GM23248 (cell line): ENCODE results near the gene UBALD2. TPM values are rescaled to one million over a fixed set of nuclear protein-coding genes. Genes with fewer than 3 reads are reported as not detected.
A peak's percentile ranks its signal among the peaks of the same experiment; 100 is the strongest.

ENCODE experiments used
- DNase-seq: peaks from one replicate; pipeline ENCODE4 v3.0.0-alpha.2; 2015
- H2AFZ ChIP-seq: fragments of 200-600 bp; sonication (generic); 2 replicates; pipeline ENCODE4 v1.6.1; 2016; ENCODE audit warnings: antibody characterized with exemption
- H3F3A ChIP-seq: fragments of 200-600 bp; sonication (generic); 2 replicates; pipeline ENCODE4 v1.6.1; 2016; ENCODE audit warnings: mild to moderate bottlenecking, antibody characterized with exemption, mixed run types; ENCODE audit not compliant: insufficient read depth
- H3K27ac ChIP-seq: fragments of 200-600 bp; sonication (generic); 2 replicates; pipeline ENCODE4 v1.5.1; 2016; ENCODE audit warnings: mild to moderate bottlenecking
- H3K27me3 ChIP-seq: fragments of 200-600 bp; sonication (generic); replicated peaks from 2 replicates; pipeline ENCODE4 v1.6.1; 2016; ENCODE audit warnings: mild to moderate bottlenecking; ENCODE audit not compliant: insufficient read depth
- H3K36me3 ChIP-seq: fragments of 200-600 bp; sonication (generic); 2 replicates; pipeline ENCODE4 v1.6.1; 2016; ENCODE audit warnings: low read depth, mild to moderate bottlenecking
- H3K4me1 ChIP-seq: fragments of 200-600 bp; sonication (generic); 2 replicates; pipeline ENCODE4 v1.6.1; 2016; ENCODE audit warnings: mild to moderate bottlenecking; ENCODE audit not compliant: insufficient read depth
- H3K4me2 ChIP-seq: fragments of 200-600 bp; sonication (generic); one replicate; pipeline ENCODE4 v1.6.1; 2016; ENCODE audit warnings: mild to moderate bottlenecking; ENCODE audit not compliant: unreplicated experiment
- H3K4me3 ChIP-seq: fragments of 200-600 bp; sonication (generic); 2 replicates; pipeline ENCODE4 v1.5.1; 2016; ENCODE audit warnings: mild to moderate bottlenecking
- H3K79me2 ChIP-seq: fragments of 200-600 bp; sonication (generic); 2 replicates; pipeline ENCODE4 v1.6.1; 2016; ENCODE audit warnings: mild to moderate bottlenecking; ENCODE audit not compliant: insufficient read depth
- H3K9ac ChIP-seq: fragments of 200-600 bp; sonication (generic); 2 replicates; pipeline ENCODE4 v1.6.1; 2016; ENCODE audit warnings: mild to moderate bottlenecking
- H3K9me2 ChIP-seq: fragments of 200-600 bp; sonication (generic); 2 replicates; pipeline ENCODE4 v1.6.1; 2016; ENCODE audit warnings: mixed run types, mild to moderate bottlenecking, moderate library complexity; ENCODE audit not compliant: insufficient read depth
- H3K9me3 ChIP-seq: fragments of 200-600 bp; sonication (generic); one replicate; pipeline ENCODE4 v1.6.1; 2017; ENCODE audit warnings: low read depth
- H4K20me1 ChIP-seq: fragments of 200-600 bp; sonication (generic); 2 replicates; pipeline ENCODE4 v1.6.0; 2016; ENCODE audit not compliant: insufficient read depth
- EZH2 ChIP-seq: fragments of 200-600 bp; sonication (generic); IDR thresholded peaks from 2 replicates; pipeline ENCODE4 v1.6.1; 2018; ENCODE audit warnings: antibody characterized with exemption, mild to moderate bottlenecking; ENCODE audit not compliant: insufficient read depth, poor library complexity, severe bottlenecking
- EZH2phosphoT487 ChIP-seq: fragments of 200-600 bp; sonication (generic); IDR thresholded peaks from 2 replicates; pipeline ENCODE4 v1.6.1; 2018; ENCODE audit warnings: antibody characterized with exemption, moderate library complexity, mild to moderate bottlenecking, low read depth; ENCODE audit not compliant: insufficient read depth
- WGBS, 2 experiments: methylation state at CpG; one replicate each; pipeline ENCODE4 v1.1.6; 2015 to 2017; ENCODE audit warnings: low lambda C conversion rate in 2 of 2, low coverage in 1 of 2; ENCODE audit errors: missing lambda C conversion rate in 2 of 2; 5-methylcytosine and 5-hydroxymethylcytosine counted together
- in situ Hi-C: fragments of 300-500 bp; cut with MboI; formaldehyde crosslinking; loops from 2 replicates; pipeline ENCODE4 v1.15.0; 2020
- polyA plus RNA-seq: library from polyadenylated mRNA; unstranded; fragments of >200 nt; fragmentation: Nextera tagmentation; extraction: Ambion mirVana; gene quantifications from 2 replicates; pipeline ENCODE4 v1.2.1, GENCODE V29; 2016
- total RNA-seq: library from RNA; depleted of rRNA; stranded (reverse); fragments of >200 nt; shearing (Covaris generic); gene quantifications from 2 replicates; pipeline ENCODE4 v1.2.3, GENCODE V29; 2014

UBALD2 gene
- total and polyA plus RNA-seq, 2 experiments from 2014 or later, result 0.56 to 6.4 TPM

GRCh38 chr17:76278952-76279741 is 14.0 kb downstream of the UBALD2 start:
- peaks cover 9% of the 10 kb centered on the region for H3K4me1 ChIP-seq
- no peaks in the 10 kb centered on the region for H3K9me3 ChIP-seq
- H3F3A ChIP-seq, result no peaks in the 10 kb centered on the region
- H3K27ac ChIP-seq, result no peak overlapping the region
- H3K9ac ChIP-seq, result no peak overlapping the region
- no peak overlapping the region for H3K4me2 ChIP-seq
- WGBS, 2 experiments, result 66 to 76% methylated on average over 23 to 25 of the region's 28 CpGs
- H3K9me2 ChIP-seq, result no peaks in the 10 kb centered on the region
- no peaks in the 10 kb centered on the region for H3K79me2 ChIP-seq
- no peak overlapping the region for H3K4me3 ChIP-seq
- no peak overlapping the region for H2AFZ ChIP-seq
- no peaks in the 10 kb centered on the region for H3K36me3 ChIP-seq
- H4K20me1 ChIP-seq, result no peaks in the 10 kb centered on the region
- no peaks in the 10 kb centered on the region for H3K27me3 ChIP-seq
- TF ChIP-seq EZH2phosphoT487, result no peak
- in situ Hi-C loops, result loop anchor here (25.0 kb wide), 1 partner anchor 367 kb away; the partner anchor contains the start of gene MRPL38
- peak; percentile 81 for DNase-seq

- WGBS, 2 experiments, result 76 to 83% methylated on average over 13 to 15 of the region's 15 CpGs
- Histone ChIP-seq H3K4me2 (no peak overlapping the region), H3K27ac (no peak overlapping the region), H3K9me2 (no peaks in the 10 kb centered on the region), H3K36me3 (no peaks in the 10 kb centered on the region), H3K9ac (no peak overlapping the region), H2AFZ (no peak overlapping the region), H3F3A (no peaks in the 10 kb centered on the region), H3K4me1 (peaks cover 9% of the 10 kb centered on the region), H3K9me3 (no peaks in the 10 kb centered on the region), H3K4me3 (no peak overlapping the region), H3K27me3 (no peaks in the 10 kb centered on the region), H3K79me2 (no peaks in the 10 kb centered on the region), H4K20me1 (no peaks in the 10 kb centered on the region)
- TF ChIP-seq EZH2 (no peak), EZH2phosphoT487 (no peak)
- DNase-seq, result no peak
- in situ Hi-C loops, result loop anchor here (25.0 kb wide), 1 partner anchor 368 kb away; the partner anchor contains the start of gene MRPL38
These were observed 14.7 kb downstream of the UBALD2 start for GRCh38 chr17:76279742-76280287.

- in situ Hi-C loops, result loop anchor here (25.0 kb wide), 1 partner anchor 368 kb away; the partner anchor contains the start of gene MRPL38
- no peaks in the 10 kb centered on the region for H3K79me2 ChIP-seq
- TF ChIP-seq EZH2 (no peak), EZH2phosphoT487 (no peak)
- WGBS, 2 experiments, result 94 to 95% methylated on average over 15 of the region's 15 CpGs
- H2AFZ ChIP-seq, result no peak overlapping the region
- no peaks in the 10 kb centered on the region for H4K20me1 ChIP-seq
- no peaks in the 10 kb centered on the region for H3K27me3 ChIP-seq
- no peak overlapping the region for H3K4me3 ChIP-seq
- H3K4me1 ChIP-seq, result peaks cover 9% of the 10 kb centered on the region
- no peak overlapping the region for H3K4me2 ChIP-seq
- DNase-seq, result no peak
- no peak overlapping the region for H3K27ac ChIP-seq
- no peak overlapping the region for H3K9ac ChIP-seq
- no peaks in the 10 kb centered on the region for H3F3A ChIP-seq
- H3K36me3 ChIP-seq, result no peaks in the 10 kb centered on the region
- no peaks in the 10 kb centered on the region for H3K9me2 ChIP-seq
- H3K9me3 ChIP-seq, result no peaks in the 10 kb centered on the region
These were observed 15.5 kb downstream of the UBALD2 start for GRCh38 chr17:76280650-76281049.

GRCh38 chr17:76281573-76282371 is 16.6 kb downstream of the UBALD2 start:
- Histone ChIP-seq H4K20me1 (no peaks in the 10 kb centered on the region), H3K36me3 (no peaks in the 10 kb centered on the region), H3K4me2 (no peak overlapping the region), H3K9ac (no peak overlapping the region), H3K79me2 (no peaks in the 10 kb centered on the region), H2AFZ (no peak overlapping the region), H3K9me2 (no peaks in the 10 kb centered on the region), H3K27me3 (no peaks in the 10 kb centered on the region), H3K4me1 (peaks cover 12% of the 10 kb centered on the region), H3F3A (no peaks in the 10 kb centered on the region), H3K4me3 (no peak overlapping the region), H3K27ac (no peak overlapping the region), H3K9me3 (no peaks in the 10 kb centered on the region)
- no peak for DNase-seq
- 82 to 85% methylated on average over 20 to 23 of the region's 23 CpGs for WGBS, 2 experiments
- TF ChIP-seq EZH2 (no peak), EZH2phosphoT487 (no peak)
- in situ Hi-C loops, result loop anchor here (25.0 kb wide), 1 partner anchor 369 kb away; the partner anchor contains the start of gene MRPL38
